CD14-positive monocyte (primary cell): ENCODE data around the gene ITPR2. TPM values are rescaled to one million over a fixed set of nuclear protein-coding genes. Genes with fewer than 3 reads are reported as not detected.

Source experiments
- DNase-seq, 3 donors: peaks; one replicate each; pipeline ENCODE4 v3.0.0-alpha.2; 2011 to 2022
- H2AFZ ChIP-seq: 2 replicates; pipeline ENCODE4 v1.6.0; 2012; ENCODE audit warnings: mild to moderate bottlenecking, low read depth, low read length, inconsistent platforms; ENCODE audit not compliant: insufficient read depth, poor library complexity, severe bottlenecking
- H3K27ac ChIP-seq, 2 donors: 1 replicate in 1 of 2; 2 replicates in 1 of 2; pipeline ENCODE4 v1.5.1; 2012 to 2013; ENCODE audit warnings: low read length in 2 of 2, control low read depth in 1 of 2, inconsistent platforms in 1 of 2, low read depth in 1 of 2, mild to moderate bottlenecking in 1 of 2
- H3K27me3 ChIP-seq, 2 donors: one replicate each; pipeline versions ENCODE4 v1.6.0 to v1.6.1; 2011 to 2013; ENCODE audit warnings: low read length in 2 of 2; ENCODE audit not compliant: control insufficient read depth in 2 of 2, insufficient read depth in 2 of 2
- H3K36me3 ChIP-seq, 2 donors: replicated peaks in 1 of 2; 1 replicate in 1 of 2; 2 replicates in 1 of 2; pipeline versions ENCODE4 v1.5.1 to v1.6.1; 2012 to 2013; ENCODE audit warnings: low read length in 2 of 2, control low read depth in 1 of 2, inconsistent platforms in 1 of 2, mild to moderate bottlenecking in 1 of 2; ENCODE audit not compliant: insufficient read depth in 2 of 2, control insufficient read depth in 1 of 2
- H3K4me1 ChIP-seq, 2 donors: 1 replicate in 1 of 2; 2 replicates in 1 of 2; pipeline versions ENCODE4 v1.5.1 to v1.6.1; 2012 to 2013; ENCODE audit warnings: low read length in 2 of 2, control low read depth in 1 of 2, inconsistent platforms in 1 of 2, mild to moderate bottlenecking in 1 of 2, moderate library complexity in 1 of 2; ENCODE audit not compliant: insufficient read depth in 2 of 2, control insufficient read depth in 1 of 2
- H3K4me2 ChIP-seq: replicated peaks from 2 replicates; pipeline ENCODE3; 2012; ENCODE audit warnings: low read length, moderate library complexity, mild to moderate bottlenecking; ENCODE audit not compliant: poor library complexity, severe bottlenecking; ENCODE audit errors: extremely low read depth
- H3K4me3 ChIP-seq, 3 experiments: fragments of 200-600 bp in 1 of 3; sonication (generic) in 1 of 3; replicated peaks in 1 of 3; 1 replicate in 2 of 3; 2 replicates in 1 of 3; pipeline ENCODE4 v1.5.1; 2011 to 2013; ENCODE audit warnings: low read length in 3 of 3, mild to moderate bottlenecking in 3 of 3, control low read depth in 2 of 3, low read depth in 2 of 3, inconsistent platforms in 1 of 3, moderate library complexity in 1 of 3
- H3K79me2 ChIP-seq: 2 replicates; pipeline ENCODE4 v1.6.0; 2012; ENCODE audit warnings: mild to moderate bottlenecking, control low read depth, inconsistent platforms, low read length, moderate library complexity; ENCODE audit not compliant: insufficient read depth
- H3K9ac ChIP-seq: 2 replicates; pipeline ENCODE4 v1.6.0; 2017; ENCODE audit warnings: low read length, mild to moderate bottlenecking; ENCODE audit not compliant: insufficient read depth, poor library complexity, severe bottlenecking
- H3K9me3 ChIP-seq, 2 donors: replicated peaks in 1 of 2; 1 replicate in 1 of 2; 2 replicates in 1 of 2; pipeline versions ENCODE4 v1.5.1 to v1.6.1; 2012 to 2013; ENCODE audit warnings: low read length in 2 of 2, control low read depth in 1 of 2; ENCODE audit not compliant: control insufficient read depth in 1 of 2, insufficient read depth in 1 of 2
- H4K20me1 ChIP-seq: 2 replicates; pipeline ENCODE4 v1.6.0; 2012; ENCODE audit warnings: mild to moderate bottlenecking, low read length, control low read depth, moderate library complexity; ENCODE audit not compliant: insufficient read depth
- H3K27ac Mint-ChIP-seq, 7 donors: one replicate each; pipeline ENCODE4 v1.8.0; 2020; ENCODE audit warnings: mild to moderate bottlenecking in 7 of 7, mixed read lengths in 7 of 7, moderate library complexity in 6 of 7, inconsistent platforms in 2 of 7
- H3K27me3 Mint-ChIP-seq, 3 donors: one replicate each; pipeline ENCODE4 v1.8.0; 2021 to 2022; ENCODE audit warnings: low read depth in 3 of 3, mild to moderate bottlenecking in 3 of 3, mixed read lengths in 3 of 3, moderate library complexity in 3 of 3, inconsistent platforms in 1 of 3
- H3K36me3 Mint-ChIP-seq, 2 donors: one replicate each; pipeline ENCODE4 v1.8.0; 2020; ENCODE audit warnings: mixed read lengths in 2 of 2, inconsistent platforms in 1 of 2, mild to moderate bottlenecking in 1 of 2
- H3K4me1 Mint-ChIP-seq: one replicate; pipeline ENCODE4 v1.8.0; 2020; ENCODE audit warnings: mild to moderate bottlenecking, mixed read lengths
- H3K4me3 Mint-ChIP-seq, 2 donors: one replicate each; pipeline ENCODE4 v1.8.0; 2020; ENCODE audit warnings: mild to moderate bottlenecking in 2 of 2, mixed read lengths in 2 of 2, moderate library complexity in 1 of 2
- H3K9me3 Mint-ChIP-seq, 7 donors: one replicate each; pipeline ENCODE4 v1.8.0; 2020 to 2022; ENCODE audit warnings: mixed read lengths in 7 of 7, mild to moderate bottlenecking in 6 of 7, moderate library complexity in 6 of 7, inconsistent platforms in 2 of 7
- WGBS: methylation state at CpG from one replicate; pipeline ENCODE4 v1.1.5; 2013; ENCODE audit warnings: missing lambda C conversion rate; ENCODE audit not compliant: insufficient coverage; 5-methylcytosine and 5-hydroxymethylcytosine counted together
- intact Hi-C, 2 donors: fragments of 100-400 bp; cut with micrococcal nuclease; formaldehyde crosslinking; loops; one replicate each; pipeline versions ENCODE4 v1.15.0 to v1.15.1; 2023
- polyA plus RNA-seq, 3 donors: library from polyadenylated mRNA; depleted of rRNA in 1 of 3; unstranded in 2 of 3; stranded (reverse) in 1 of 3; fragments of 300-500 nt in 2 of 3; fragments of >200 nt in 1 of 3; fragmentation: Illumina TruSeq in 2 of 3; gene quantifications; 1 replicate in 2 of 3; 2 replicates in 1 of 3; pipeline ENCODE4 v1.2.3, GENCODE V29; 2012 to 2021
- TF ChIP-seq, protein P1 (sequence below): fragments of 200-600 bp; IDR thresholded peaks from one replicate; pipeline ENCODE4 v1.8.0; 2022; ENCODE audit warnings: antibody characterized with exemption, mild to moderate bottlenecking

Gene ITPR2
- polyA plus RNA-seq, 3 donors: 2.7 to 6.4 (median 5.7) TPM

DNA sequence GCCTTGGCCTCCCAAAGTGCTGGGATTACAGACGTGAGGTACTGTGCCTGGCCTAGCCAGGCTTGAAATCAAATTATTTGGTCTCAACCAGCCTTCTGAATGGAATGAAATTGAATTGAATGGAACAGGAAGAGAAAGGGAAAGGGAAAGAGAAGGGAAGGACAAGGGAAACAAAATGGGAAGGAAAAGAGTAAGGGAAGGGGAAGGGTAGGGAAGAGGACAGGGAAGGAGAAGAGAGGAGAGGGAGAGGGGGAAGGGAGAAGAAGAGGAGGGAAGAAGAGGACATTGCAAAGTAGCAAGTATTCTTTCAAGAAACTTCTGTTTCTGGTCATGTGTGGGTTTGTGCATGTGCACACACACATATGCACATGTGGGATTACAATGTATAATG, 97.8 kb downstream of the ITPR2 start:
- H3K9me3 ChIP-seq: peaks cover 0 to 9% of the 10 kb centered on the region in 2 donors
- 83% methylated on average over 1 of the region's 1 CpG for WGBS
- DNase-seq: no peak
- no peak overlapping the region for H3K4me3 Mint-ChIP-seq
- H3K27ac ChIP-seq: no peak overlapping the region
- H3K36me3 ChIP-seq: no peaks in the 10 kb centered on the region
- H3K79me2 ChIP-seq: peaks cover 6% of the 10 kb centered on the region
- peak overlapping the region in 1 of 7 donors; percentile 57 for H3K27ac Mint-ChIP-seq
- intact Hi-C loops: no loop called here
- no peak overlapping the region for H2AFZ ChIP-seq
- no peak overlapping the region for H3K4me3 ChIP-seq
- H3K4me1 ChIP-seq: peaks cover 33 to 50% of the 10 kb centered on the region in 2 donors
- TF ChIP-seq, protein P1, sequence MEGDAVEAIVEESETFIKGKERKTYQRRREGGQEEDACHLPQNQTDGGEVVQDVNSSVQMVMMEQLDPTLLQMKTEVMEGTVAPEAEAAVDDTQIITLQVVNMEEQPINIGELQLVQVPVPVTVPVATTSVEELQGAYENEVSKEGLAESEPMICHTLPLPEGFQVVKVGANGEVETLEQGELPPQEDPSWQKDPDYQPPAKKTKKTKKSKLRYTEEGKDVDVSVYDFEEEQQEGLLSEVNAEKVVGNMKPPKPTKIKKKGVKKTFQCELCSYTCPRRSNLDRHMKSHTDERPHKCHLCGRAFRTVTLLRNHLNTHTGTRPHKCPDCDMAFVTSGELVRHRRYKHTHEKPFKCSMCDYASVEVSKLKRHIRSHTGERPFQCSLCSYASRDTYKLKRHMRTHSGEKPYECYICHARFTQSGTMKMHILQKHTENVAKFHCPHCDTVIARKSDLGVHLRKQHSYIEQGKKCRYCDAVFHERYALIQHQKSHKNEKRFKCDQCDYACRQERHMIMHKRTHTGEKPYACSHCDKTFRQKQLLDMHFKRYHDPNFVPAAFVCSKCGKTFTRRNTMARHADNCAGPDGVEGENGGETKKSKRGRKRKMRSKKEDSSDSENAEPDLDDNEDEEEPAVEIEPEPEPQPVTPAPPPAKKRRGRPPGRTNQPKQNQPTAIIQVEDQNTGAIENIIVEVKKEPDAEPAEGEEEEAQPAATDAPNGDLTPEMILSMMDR: no peak
- H3K27me3 ChIP-seq: no peaks in the 10 kb centered on the region
- no peak overlapping the region for H3K9ac ChIP-seq
- no peak overlapping the region for H3K4me2 ChIP-seq
- peaks cover 4 to 20% of the 10 kb centered on the region in 2 donors for H3K36me3 Mint-ChIP-seq
- H3K27me3 Mint-ChIP-seq: peaks cover 0 to 3% (median 0%) of the 10 kb centered on the region in 3 donors
- H4K20me1 ChIP-seq: peaks cover 58% of the 10 kb centered on the region
- H3K9me3 Mint-ChIP-seq: peaks cover 0 to 13% (median 8%) of the 10 kb centered on the region in 7 donors
- H3K4me1 Mint-ChIP-seq: peaks cover 49% of the 10 kb centered on the region

DNA sequence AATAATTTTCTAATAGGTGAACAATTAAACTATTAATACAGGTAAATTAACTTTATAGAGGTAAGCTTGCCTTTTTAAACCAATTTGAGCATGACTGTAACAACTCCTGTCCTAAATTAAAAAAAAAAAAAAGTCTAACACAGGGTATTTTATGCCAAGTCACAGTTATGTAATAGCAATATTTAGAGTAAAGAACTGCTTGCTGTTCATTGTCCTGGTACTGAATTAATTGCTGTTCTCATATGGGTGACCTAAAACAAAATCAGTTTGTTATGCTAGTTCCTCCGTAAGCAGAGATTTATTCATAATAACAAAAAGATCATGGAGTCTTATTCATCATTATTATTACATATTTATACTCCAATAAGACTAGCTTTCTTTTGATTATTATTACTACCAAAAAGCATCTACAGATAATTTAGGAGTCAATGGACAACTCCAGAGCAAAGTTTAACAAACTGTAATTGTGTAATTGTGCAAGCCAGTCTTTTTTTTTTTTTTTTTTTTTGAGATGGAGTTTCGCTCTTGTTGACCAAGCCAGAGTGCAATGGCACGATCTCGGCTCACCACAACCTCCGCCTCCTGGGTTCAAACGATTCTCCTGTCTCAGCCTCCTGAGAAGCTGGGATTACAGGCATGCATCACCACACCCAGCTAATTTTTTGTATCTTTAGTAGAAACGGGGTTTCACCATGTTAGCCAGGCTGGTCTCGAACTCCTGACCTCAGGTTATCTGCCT, 98.3 kb downstream of the ITPR2 start:
- H3K4me2 ChIP-seq: no peak overlapping the region
- no peak overlapping the region for H3K9ac ChIP-seq
- no peak for DNase-seq
- peaks cover 6% of the 10 kb centered on the region for H3K79me2 ChIP-seq
- intact Hi-C loops: no loop called here
- peaks cover 0 to 3% (median 0%) of the 10 kb centered on the region in 3 donors for H3K27me3 Mint-ChIP-seq
- peaks cover 0 to 9% of the 10 kb centered on the region in 2 donors for H3K9me3 ChIP-seq
- peaks cover 50% of the 10 kb centered on the region for H3K4me1 Mint-ChIP-seq
- H2AFZ ChIP-seq: no peak overlapping the region
- H3K36me3 Mint-ChIP-seq: peaks cover under 1 to 18% of the 10 kb centered on the region in 2 donors
- TF ChIP-seq, protein P1: no peak
- H3K9me3 Mint-ChIP-seq: peaks cover 0 to 11% (median 7%) of the 10 kb centered on the region in 7 donors
- no peak overlapping the region for H3K4me3 Mint-ChIP-seq
- no peak overlapping the region for H3K4me3 ChIP-seq
- H4K20me1 ChIP-seq: peaks cover 64% of the 10 kb centered on the region
- no peaks in the 10 kb centered on the region for H3K27me3 ChIP-seq
- no peaks in the 10 kb centered on the region for H3K36me3 ChIP-seq
- WGBS: 76% methylated on average over 6 of the region's 8 CpGs
- H3K4me1 ChIP-seq: peaks cover 33 to 50% of the 10 kb centered on the region in 2 donors
- peak overlapping the region in 1 of 7 donors; percentile 57 for H3K27ac Mint-ChIP-seq
- H3K27ac ChIP-seq: no peak overlapping the region
